ENCODE measurements around the gene YWHAB.

Gene YWHAB

DNA sequence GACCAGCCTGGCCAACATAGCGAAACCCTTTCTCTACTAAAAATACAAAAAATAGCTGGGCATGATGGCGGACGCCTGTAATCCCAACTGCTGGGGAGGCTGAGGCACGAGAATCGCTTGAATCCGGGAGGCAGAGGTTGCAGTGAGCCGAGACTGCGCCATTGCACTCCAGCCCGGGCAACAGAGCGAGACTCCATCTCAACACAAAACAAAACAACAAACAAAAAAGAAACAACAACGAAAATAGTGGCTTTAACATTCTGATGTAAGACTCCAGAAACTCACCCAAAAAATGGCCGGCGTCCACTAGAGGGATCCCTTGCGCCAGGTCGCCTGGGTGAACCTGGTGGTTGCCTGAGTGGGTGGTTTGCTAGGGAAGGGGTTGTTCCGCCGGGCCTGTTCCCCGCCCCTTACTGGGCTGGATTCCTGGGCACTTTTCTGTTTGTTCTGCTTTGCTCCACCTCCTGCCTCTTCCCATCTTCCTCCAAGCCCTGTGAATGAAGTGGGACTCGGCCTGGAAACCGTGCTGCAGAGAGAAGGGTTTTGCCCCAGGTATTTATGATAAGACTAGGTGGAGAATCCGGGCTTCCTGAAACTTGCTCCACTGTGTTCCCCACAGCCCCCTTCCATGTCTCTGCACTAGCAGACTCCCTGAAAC is 25.9 kb downstream of the YWHAB start:
- DNase-seq (ENCODE audit: low read depth in 2 of 2), result peak; percentile 37 to 45

DNA sequence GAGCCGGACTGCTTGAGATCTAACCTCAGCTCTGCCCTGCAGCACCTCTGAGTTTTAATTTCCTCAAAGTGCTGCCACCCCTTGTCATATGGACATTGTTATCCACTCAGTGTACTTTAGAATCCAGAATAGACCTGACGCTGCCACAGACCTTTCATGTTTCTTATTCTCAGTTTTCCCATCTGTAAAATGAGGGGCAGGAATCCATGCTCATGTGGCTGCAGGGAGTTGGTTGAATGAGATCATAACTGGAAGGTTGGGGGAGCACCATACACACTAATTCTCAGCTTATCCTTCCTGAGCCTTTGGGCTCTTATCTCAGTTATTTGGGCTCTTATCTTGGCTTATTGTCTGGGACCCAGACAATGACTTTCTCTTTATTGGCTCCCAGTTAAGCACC is 26.7 kb downstream of the YWHAB start:
- DNase-seq (ENCODE audit: low read depth in 2 of 2), result no peak

DNA sequence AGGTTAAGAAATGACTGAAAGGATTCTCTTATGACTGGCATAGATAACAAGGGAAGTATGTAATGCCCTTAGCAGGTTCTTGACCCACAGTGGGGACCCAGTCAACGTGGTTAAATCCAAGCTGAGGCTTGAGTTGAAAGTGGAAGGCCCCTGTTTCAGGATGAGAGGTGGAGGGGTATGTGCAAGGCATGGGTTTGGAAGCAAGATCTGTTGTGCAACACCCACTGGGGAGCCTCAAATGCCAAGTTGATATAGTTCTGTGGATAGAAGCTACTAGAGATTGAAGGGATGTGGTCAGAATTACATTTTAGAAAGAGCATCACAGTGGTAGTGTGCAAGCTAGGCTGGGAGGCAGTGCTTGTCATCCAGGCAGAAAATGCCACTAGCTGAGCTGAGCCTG is 29.4 kb downstream of the YWHAB start:
- no peak for DNase-seq (ENCODE audit: low read depth in 2 of 2)

DNA sequence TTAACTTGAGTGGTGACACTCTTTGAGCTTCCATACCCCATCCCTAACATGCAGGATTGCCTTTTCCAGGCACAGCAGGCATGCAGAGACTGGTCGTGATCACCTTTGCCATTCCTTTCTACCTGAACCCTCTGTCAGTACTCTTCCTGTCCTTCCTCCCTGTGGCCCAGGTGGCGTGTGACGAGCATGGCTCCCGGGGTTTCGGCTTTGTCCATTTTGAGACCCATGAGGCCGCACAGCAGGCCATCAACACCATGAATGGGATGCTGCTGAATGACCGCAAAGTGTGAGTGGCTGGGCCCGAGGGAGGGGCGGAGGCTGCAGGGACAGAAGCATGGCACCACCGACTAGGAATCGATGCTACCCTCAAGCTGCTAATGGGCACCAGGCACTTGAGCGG is 31.1 kb downstream of the YWHAB start:
- no peak for DNase-seq (ENCODE audit: low read depth in 2 of 2)

DNA sequence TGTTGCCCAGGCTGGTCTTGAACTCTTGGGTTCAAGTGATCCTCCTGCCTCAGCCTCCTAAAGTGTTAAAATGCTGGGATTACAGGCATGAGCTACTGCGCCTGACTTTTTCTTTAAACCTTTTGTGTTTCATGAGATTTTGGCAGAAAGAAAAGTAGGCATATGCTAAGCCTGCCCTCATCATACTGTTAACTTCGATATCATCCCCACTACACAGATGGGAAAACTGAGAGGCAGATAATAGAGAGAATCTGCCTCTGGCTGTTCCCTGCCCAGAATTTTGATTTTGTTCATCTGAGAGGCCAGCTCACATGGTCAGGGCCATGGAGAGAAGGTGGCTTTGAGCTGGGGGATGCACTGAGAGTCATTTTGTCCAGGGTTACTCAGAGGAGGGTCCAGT is 31.9 kb downstream of the YWHAB start:
- DNase-seq (ENCODE audit: low read depth in 2 of 2), result no peak

DNA sequence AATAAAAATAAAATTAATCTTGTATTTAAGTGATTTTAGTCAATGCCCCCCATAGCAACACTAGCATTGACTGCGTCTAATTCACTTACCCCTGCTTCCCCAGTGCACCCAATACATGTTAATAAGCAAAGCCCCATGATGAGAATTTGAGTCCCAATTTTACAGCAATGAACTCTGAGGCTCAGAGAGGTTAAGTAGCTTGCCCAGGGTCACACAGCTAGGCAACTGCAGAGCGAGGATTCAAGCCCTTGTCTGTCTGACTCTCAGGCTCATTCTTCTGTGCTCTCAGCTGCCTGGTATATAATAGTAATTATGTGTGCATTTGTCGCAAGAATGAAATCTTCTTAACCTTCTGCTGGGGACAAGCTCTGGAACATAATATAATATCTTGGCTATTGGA is 32.8 kb downstream of the YWHAB start:
- DNase-seq (ENCODE audit: low read depth in 2 of 2), result no peak

DNA sequence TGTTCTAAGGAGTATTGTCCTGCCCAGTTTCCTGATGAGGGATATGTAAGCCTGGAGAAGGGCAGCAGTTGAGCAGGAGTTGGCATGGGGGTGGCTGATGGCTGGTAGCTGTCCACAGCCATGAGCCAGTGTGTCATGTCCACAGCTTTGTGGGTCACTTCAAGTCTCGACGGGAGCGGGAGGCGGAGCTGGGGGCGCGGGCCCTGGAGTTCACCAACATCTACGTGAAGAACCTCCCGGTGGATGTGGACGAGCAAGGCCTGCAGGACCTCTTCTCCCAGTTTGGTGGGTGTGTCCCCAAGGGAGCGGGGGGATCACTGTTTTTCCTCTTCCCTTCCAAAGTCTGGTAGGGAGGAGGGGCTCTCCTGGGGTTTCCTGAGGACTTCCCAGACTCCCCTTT is 33.3 kb downstream of the YWHAB start:
- DNase-seq (ENCODE audit: low read depth in 2 of 2), result no peak

DNA sequence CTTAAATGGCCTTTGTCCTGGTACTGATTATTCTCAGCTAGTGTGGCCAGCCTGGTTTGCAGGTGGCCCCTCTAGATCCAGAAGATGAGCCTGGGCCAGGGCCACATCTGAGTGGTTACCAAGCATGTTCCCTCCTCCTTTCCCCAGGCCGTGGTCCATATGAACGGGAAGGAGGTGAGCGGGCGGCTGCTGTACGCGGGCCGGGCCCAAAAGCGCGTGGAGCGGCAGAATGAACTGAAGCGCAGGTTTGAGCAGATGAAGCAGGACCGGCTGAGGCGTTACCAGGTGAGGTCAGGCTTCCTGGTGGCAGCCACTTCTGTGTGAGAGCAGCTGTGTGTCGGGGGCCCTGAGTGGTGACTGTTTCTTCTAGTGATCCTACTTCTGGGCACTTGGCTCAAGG is 35.9 kb downstream of the YWHAB start:
- no peak for DNase-seq (ENCODE audit: low read depth in 2 of 2)

DNA sequence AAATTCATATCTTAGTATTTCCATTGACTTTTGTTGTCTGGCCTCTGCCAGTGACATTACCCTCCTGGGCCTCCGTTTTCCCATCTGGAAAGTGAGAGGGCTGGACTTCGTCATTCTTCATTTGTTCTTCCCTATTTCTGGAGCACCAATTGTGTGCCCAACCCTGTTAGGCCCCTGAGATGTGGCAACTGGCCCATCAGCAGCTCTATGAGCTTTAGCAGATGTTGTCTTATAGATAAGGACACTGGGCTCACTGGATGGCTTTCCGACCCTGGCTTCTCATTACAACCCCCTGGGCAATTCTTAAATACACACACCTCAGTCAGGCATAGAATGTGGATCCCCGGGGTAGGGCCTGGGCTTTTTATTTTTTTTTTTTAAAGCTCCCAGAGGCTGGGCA is 39.0 kb downstream of the YWHAB start:
- DNase-seq (ENCODE audit: low read depth in 2 of 2), result no peak

DNA sequence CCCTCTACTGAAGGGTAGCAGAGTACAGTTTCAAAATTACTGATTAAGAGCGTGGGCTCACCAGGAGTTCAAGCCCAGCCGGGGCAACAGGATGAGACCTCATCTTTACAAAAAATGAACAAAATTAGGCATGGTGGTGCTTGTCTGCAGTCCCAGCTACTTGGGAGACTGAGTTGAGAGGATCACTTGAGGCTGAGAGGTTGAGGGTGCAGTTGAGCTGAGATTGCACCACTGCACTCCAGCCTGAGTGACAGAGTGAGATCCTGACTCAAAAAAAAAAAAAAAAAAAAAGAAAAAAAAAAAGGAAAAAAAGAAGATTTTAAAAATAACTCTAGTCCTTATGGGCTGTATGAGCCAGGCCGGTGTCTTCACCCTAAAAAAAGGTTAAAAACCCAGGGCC is 43.1 kb downstream of the YWHAB start:
- no peak for DNase-seq (ENCODE audit: low read depth in 2 of 2)

DNA sequence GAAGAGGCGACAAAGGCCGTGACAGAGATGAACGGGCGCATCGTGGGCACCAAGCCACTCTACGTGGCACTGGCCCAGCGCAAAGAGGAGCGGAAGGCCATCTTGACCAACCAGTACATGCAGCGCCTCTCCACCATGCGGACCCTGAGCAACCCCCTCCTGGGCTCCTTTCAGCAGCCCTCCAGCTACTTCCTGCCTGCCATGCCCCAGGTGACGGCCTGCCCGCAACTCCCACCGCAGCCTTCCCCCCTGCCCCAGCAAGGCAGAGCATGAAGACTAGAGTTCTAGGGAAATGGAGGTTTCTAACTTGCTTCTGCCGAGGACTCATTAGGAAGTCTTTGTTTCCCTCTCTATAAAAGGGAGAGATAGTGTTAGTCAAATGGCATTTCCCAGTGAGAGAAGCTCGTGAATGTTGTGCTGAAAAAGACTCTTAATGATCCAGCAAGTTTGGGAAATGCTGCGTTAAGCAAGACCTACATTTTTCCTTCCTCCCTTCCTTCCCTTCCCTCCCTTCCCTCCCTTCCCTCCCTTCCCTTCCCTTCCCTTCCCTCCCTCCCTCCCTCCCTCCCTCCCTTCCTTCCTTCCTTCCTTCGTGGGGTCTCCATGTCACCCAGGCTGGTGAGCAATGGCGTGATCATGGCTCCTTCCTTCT is 45.1 kb downstream of the YWHAB start:
- no peak for DNase-seq (ENCODE audit: low read depth in 2 of 2)

DNA sequence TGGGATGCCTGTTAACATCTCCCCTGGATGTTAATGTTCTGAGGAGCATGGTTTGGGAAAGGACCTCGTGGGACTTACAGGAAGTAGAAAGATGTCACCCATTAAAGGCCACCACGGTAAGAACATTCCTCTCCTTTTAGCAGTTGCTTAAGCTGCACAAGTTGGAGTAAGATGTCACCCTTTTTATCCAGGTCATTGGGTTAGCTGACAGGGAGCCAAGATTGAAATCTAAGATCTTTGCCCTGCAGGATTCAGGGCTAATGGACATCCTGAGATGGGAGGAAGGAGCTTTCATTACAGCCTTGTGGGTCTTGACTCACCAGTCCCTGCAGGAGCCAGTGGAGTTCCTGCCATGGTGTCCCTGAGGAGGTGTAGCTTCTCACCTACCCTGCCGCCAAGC is 46.4 kb downstream of the YWHAB start:
- DNase-seq (ENCODE audit: low read depth in 2 of 2), result no peak

DNA sequence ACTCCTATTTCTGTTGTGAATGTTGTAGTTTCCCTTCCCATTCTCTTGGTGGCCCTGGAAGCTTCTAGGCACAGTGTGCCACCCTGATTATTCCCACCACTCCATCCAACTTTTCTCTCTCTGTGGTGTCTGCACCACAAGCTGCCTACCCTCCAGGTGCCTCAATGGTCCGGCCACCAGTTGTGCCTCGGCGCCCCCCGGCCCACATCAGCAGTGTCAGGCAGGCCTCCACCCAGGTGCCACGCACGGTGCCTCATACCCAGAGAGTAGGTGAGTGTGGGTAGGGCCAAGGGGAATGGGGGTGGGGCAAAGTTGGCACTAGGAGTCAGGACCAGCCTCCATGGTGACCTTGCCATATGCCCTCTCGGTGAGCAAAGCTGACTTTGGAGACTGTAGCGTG is 47.4 kb downstream of the YWHAB start:
- no peak for DNase-seq (ENCODE audit: low read depth in 2 of 2)

DNA sequence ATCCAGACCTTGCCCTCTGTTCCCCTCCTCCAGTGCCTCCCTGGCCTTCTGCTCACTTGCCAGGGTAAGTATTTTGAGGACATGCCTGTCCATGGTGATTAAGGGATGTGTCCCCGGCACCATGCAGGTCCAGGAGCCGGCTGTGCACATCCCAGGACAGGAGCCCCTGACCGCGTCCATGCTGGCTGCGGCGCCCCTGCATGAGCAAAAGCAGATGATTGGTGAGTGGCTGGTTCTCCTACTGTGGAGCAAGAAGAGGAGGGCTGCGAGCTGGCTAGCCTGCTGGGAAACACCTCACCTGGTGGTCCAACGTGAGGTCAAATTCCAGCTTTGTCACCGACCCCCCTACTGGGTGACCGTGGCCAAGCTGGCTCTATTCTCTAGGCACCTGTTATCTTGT is 51.0 kb downstream of the YWHAB start:
- DNase-seq (ENCODE audit: low read depth in 2 of 2), result no peak

DNA sequence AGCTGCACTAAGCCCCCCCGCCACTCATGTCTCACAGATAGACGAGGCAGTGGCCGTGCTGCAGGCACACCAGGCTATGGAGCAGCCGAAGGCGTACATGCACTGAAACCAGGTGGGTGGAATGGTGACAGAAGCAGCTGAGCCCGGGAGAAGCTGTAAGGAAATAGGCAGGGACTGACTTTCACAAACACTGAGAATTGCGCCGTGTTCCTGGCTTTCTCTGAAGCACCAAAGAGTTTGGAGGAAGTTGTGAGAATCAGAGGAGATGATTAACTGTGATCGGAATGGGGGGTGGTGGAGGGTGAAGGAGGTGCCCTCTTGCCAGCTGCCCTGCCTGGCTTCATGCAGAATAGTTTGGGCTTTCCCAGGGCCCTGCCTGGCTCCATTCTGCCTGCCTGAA is 53.1 kb downstream of the YWHAB start:
- DNase-seq (ENCODE audit: low read depth in 2 of 2), result no peak

DNA sequence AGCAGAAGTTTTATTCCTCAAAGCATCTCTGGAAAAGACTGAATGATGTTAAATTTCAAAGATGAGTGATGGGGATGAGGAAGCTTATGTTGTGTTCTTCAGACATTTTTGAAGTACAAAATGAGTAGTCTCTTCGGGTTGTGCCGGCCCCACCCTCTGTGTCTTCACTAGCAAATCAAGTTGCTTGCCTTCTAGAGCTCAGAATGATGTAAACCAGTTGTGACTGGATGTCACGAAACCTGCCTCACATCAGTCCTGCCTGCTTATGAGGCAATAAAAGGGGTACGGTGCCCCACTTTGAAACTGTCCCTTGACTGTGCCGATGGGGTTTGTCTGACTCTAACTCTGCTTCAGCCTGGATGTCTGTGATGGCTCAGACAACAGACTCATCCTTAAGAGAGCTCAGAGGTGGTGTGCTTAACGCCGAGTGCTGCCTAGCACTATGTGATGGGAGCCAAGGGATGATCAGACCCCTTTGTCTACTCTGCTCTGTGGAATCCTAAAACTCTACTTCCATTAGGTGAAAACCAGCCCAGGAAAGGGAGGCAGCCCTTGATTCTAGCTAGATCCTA is 55.7 kb downstream of the YWHAB start:
- no peak for DNase-seq (ENCODE audit: low read depth in 2 of 2)

DNA sequence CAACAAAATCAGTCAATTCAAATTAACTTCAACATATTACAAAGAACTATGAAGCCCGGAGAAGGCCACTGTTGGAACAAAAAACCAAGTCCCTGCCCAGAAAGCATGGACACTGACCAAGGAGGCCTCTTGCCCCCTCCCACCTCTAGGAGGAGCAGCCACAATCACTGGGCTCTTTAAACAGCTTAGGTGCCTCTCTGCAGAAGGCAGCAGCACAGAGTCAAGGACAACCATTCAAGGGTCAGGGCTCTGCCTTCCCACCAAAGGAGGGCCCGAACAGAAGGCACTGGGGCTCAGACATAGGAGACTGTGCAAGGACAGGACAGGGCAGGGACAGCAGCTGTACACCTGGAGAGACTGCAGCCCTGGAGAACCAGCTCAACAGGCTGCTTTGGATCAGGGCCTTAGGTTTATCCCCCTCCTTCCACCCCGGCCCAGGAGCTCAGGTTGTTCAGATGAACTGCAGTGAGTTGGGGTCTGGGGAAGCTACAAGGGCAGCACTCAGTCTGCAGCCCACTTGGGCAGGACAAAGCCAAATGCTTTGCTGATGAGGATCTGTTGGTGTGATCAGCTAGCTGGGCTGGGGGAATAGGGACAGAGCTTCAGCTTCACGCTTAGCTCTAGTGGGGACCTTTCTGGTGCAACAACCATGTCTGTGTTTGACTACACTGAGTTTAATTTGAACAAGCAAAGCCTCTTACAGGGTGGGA is 56.9 kb downstream of the YWHAB start:
- no peak for DNase-seq (ENCODE audit: low read depth in 2 of 2)

DNA sequence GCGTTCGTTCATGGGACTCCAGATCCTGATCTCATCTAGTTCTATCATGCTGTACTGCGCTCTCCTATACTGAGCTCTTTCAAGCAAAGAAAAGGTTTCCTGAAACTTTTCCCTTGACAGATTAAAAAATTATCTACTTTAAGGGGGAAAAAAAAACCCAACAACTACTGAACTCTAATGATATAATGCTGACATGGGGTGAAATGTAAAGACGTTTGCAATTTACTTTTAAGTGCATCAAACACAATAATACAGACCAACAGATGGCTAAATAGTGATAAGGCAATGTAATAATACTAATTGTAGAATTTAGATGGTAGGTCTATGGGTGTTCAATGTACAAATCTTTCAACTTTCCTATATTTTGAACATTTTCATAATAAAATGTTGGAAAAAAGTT is 58.3 kb downstream of the YWHAB start:
- no peak for DNase-seq (ENCODE audit: low read depth in 2 of 2)

DNA sequence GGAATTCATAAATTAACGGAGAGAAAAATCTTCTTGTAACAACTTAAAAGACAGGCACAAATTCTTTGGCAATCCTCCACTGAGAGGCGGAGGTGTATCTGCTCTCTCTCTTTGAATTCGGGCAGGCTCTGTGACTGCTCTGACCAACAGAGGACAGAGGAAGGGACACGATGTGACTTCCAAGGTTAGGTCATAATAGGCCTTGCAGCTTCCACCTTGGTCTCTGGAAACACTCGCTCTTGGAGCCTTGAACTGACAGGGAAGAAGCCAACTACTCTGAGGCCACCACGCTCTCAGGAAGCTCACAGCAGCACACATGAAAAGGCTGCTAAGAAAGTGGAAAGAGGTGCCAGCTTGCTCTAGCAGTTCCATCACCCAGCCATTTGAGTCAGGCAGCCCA is 59.8 kb downstream of the YWHAB start:
- DNase-seq (ENCODE audit: low read depth in 2 of 2), result no peak

DNA sequence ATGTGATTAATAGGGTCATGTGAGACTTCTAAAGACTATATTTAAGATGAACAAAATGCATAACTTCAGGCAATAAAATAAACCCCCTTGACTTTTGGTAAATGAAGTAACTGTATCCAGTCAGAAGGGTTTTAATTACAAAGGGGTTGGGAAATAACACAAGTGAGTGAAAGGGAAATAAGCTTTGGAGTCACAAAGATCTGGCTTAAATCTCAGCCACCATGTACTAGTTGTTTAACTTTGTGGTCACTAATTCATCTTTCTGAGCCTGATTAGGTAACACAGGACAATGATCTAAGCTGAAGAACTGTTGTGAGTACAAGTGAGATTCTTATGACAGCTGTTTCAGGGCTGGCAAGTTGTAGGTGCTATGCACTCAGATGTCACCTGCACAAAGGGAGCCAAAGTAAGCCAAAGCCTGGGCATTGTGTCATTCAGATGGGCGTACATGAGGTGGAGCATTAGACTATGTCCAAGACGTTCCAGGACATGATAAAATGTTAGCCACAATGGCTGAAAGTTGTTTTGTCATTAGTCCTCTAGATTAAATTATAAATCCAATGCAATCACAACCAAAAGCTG is 60.9 kb downstream of the YWHAB start:
- no peak for DNase-seq (ENCODE audit: low read depth in 2 of 2)

DNA sequence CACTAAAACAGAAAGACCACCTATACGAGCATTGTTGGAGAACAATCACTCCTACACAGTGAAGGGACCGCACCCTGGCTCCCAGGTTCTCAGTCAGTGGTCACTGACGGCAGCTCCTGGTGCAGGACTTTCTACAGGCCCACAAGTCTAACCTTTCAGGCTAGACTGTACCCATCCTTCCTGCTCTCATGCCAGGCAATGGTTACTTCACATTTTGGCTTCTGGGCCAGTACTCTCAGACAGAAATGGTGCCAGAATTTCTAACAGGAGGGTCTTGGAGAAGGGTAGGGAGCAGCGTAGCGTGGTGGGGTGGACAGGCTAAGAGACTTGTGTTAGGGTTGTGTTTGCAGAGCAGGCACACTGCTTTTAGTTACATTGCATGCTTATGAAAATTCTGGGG is 62.6 kb downstream of the YWHAB start:
- DNase-seq (ENCODE audit: low read depth in 2 of 2), result no peak

DNA sequence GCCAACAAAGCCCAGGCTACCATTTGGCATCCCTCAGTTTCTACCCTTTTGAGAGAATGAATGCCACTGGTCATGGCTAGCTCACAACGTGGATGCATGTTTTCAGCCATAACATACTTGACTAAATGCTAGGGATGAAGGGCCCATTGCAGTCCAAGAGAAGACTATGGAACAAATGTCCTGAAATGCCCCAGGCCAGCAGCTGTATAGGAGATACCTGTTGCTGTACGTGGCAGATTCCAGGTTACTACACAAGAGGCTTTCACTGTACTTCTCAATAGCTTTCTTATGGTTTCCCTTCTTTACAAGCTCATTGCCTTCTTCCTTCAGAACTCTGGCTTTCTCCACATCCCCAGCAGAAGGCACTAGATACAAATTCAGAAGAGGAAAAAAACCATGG is 63.0 kb downstream of the YWHAB start:
- no peak for DNase-seq (ENCODE audit: low read depth in 2 of 2)

DNA sequence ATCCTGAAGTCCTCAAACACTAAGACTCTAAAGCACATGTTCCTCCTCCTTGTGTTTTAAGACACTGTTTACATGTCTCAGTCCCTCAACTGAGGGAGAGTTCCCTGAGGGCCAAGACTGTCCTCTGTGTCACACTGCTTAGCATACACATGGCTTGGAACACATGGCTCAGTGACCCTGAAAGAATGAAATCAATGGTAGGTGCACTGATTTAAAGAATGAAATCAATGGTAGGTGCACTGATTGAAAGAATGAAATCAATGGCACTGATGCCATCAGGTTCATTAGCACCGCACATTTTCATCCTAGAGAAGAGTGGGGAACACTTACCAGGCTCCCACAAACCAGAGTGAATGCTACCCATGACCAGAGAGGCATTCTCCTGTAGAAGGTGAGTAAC is 64.9 kb downstream of the YWHAB start:
- DNase-seq (ENCODE audit: low read depth in 2 of 2), result no peak

All from stimulated activated CD4-positive, alpha-beta T cell treated with anti-CD3 and anti-CD28 coated beads, Interleukin-4, amount 100 ng/mL, for 48 hours (primary cell).